ENCODE results near the gene CLCN6.

The CLCN6 gene

GRCh38 chr1:11831945-11832725 lies 26.1 kb downstream of the CLCN6 start:
- no peak for DNase-seq
- Histone ChIP-seq H3K4me1 (no peaks in the 10 kb centered on the region), H3K9me3 (no peaks in the 10 kb centered on the region), H3K36me3 (peaks cover 91 to 100% (median 96%) of the 10 kb centered on the region in 3 donors), H3K27me3 (no peaks in the 10 kb centered on the region), H3K27ac (no peak overlapping the region), H3K4me3 (no peak overlapping the region)
- TF ChIP-seq, protein P1, sequence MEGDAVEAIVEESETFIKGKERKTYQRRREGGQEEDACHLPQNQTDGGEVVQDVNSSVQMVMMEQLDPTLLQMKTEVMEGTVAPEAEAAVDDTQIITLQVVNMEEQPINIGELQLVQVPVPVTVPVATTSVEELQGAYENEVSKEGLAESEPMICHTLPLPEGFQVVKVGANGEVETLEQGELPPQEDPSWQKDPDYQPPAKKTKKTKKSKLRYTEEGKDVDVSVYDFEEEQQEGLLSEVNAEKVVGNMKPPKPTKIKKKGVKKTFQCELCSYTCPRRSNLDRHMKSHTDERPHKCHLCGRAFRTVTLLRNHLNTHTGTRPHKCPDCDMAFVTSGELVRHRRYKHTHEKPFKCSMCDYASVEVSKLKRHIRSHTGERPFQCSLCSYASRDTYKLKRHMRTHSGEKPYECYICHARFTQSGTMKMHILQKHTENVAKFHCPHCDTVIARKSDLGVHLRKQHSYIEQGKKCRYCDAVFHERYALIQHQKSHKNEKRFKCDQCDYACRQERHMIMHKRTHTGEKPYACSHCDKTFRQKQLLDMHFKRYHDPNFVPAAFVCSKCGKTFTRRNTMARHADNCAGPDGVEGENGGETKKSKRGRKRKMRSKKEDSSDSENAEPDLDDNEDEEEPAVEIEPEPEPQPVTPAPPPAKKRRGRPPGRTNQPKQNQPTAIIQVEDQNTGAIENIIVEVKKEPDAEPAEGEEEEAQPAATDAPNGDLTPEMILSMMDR (IDR thresholded peaks at IDR 0.05), result no peak
- intact Hi-C loops (cut with DNase I; ENCODE audit: low total_unique reads), result loop anchor here (10.0 kb wide), 1 partner anchor 373 kb away; no protein-coding TSS in a partner anchor

GRCh38 chr1:11833497-11833896 lies 27.5 kb downstream of the CLCN6 start:
- TF ChIP-seq, protein P1 (IDR thresholded peaks at IDR 0.05), result no peak
- Histone ChIP-seq H3K36me3 (peaks cover 91 to 100% (median 97%) of the 10 kb centered on the region in 3 donors), H3K27ac (no peak overlapping the region), H3K9me3 (no peaks in the 10 kb centered on the region), H3K4me1 (no peaks in the 10 kb centered on the region), H3K27me3 (no peaks in the 10 kb centered on the region), H3K4me3 (no peak overlapping the region)
- no peak for DNase-seq
- intact Hi-C loops (cut with DNase I; ENCODE audit: low total_unique reads), result loop anchor here (10.0 kb wide), 1 partner anchor 371 kb away; no protein-coding TSS in a partner anchor

GRCh38 chr1:11833900-11834299 lies 27.9 kb downstream of the CLCN6 start:
- H3K4me3 ChIP-seq, result no peak overlapping the region
- no peak overlapping the region for H3K27ac ChIP-seq
- intact Hi-C loops (cut with DNase I; ENCODE audit: low total_unique reads), result loop anchor here (10.0 kb wide), 1 partner anchor 371 kb away; no protein-coding TSS in a partner anchor
- H3K27me3 ChIP-seq, result no peaks in the 10 kb centered on the region
- no peak for DNase-seq
- no peaks in the 10 kb centered on the region for H3K4me1 ChIP-seq
- H3K9me3 ChIP-seq, result no peaks in the 10 kb centered on the region
- TF ChIP-seq, protein P1 (IDR thresholded peaks at IDR 0.05), result no peak
- H3K36me3 ChIP-seq, result peaks cover 88 to 99% (median 96%) of the 10 kb centered on the region in 3 donors

DNA sequence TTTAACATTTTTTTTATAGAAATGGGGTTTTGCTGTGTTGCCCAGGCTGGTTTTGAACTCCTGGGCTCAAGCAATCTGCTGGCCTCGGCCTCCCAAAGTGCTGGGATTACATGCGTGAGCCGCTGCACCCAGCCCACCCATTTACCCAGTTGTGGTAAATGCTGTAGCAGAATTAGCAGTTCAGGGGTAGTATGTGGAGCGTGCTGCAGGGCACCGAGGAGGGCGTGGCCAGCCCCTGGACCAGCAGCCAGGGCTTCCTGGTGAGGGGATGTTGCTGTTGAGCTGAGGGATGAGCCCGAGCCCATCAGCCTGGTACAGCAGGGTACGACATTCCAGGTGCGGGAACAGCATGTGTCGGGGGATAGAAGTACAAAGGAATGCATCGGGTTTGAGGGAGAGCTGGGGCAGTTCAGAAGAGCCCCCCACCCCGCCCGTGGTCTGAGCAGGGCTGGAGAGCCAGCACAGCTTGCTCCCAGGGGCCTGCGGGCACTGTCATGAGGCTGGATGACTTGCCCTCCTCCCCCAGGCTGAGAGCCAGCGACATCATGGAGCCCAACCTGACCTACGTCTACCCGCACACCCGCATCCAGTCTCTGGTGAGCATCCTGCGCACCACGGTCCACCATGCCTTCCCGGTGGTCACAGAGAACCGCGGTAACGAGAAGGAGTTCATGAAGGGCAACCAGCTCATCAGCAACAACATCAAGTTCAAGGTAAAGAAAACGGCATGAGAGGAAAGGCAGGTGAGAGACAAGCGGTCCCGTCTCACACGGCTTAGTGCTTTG lies 29.6 kb downstream of the CLCN6 start:
- no peak overlapping the region for H3K4me3 ChIP-seq
- DNase-seq, result no peak
- peaks cover 0 to 9% (median 8%) of the 10 kb centered on the region in 4 donors for H3K4me1 ChIP-seq
- no peaks in the 10 kb centered on the region for H3K9me3 ChIP-seq
- TF ChIP-seq, protein P1 (IDR thresholded peaks at IDR 0.05), result no peak
- intact Hi-C loops (cut with DNase I; ENCODE audit: low total_unique reads), result loop anchor here (5.0 to 10.0 kb wide), 2 partner anchors 57 to 369 kb away; no protein-coding TSS in a partner anchor
- H3K36me3 ChIP-seq, result peaks cover 86 to 99% (median 98%) of the 10 kb centered on the region in 3 donors
- no peak overlapping the region for H3K27ac ChIP-seq
- H3K27me3 ChIP-seq, result no peaks in the 10 kb centered on the region

- Histone ChIP-seq H3K4me3 (no peak overlapping the region), H3K4me1 (peaks cover 0 to 14% (median 11%) of the 10 kb centered on the region in 4 donors), H3K36me3 (peaks cover 86 to 99% (median 98%) of the 10 kb centered on the region in 3 donors), H3K27ac (no peak overlapping the region), H3K27me3 (no peaks in the 10 kb centered on the region), H3K9me3 (no peaks in the 10 kb centered on the region)
- DNase-seq, result no peak
- intact Hi-C loops (cut with DNase I; ENCODE audit: low total_unique reads), result loop anchor here (5.0 to 10.0 kb wide), 2 partner anchors 55 to 368 kb away; no protein-coding TSS in a partner anchor
- TF ChIP-seq, protein P1 (IDR thresholded peaks at IDR 0.05), result no peak
Measured at GRCh38 chr1:11836955-11837766, 31.2 kb downstream of the CLCN6 start.
